K562 (cell line): ENCODE measurements around the gene SLC23A2. TPM values are rescaled to one million over a fixed set of nuclear protein-coding genes. Genes with fewer than 3 reads are reported as not detected.

Source experiments
- CCAR2 ChIP-seq: fragments of 200-400 bp; formaldehyde crosslinking; IDR thresholded peaks from 2 replicates; pipeline ENCODE4 v1.6.1; 2017; ENCODE audit warnings: mild to moderate bottlenecking, low read depth, low read length
- HDAC8 ChIP-seq: fragments of 450-650 bp; IDR thresholded peaks from 2 replicates; pipeline ENCODE4 v1.6.1; 2016; ENCODE audit warnings: mild to moderate bottlenecking, missing genetic modification characterization, moderate library complexity, missing compliant biosample characterization
- HOXB6 ChIP-seq: fragments of 250-450 bp; sonication (Bioruptor Pico); IDR thresholded peaks from 2 replicates; pipeline ENCODE4 v1.5.1; 2022; ENCODE audit warnings: mild to moderate bottlenecking, borderline replicate concordance
- ILF3 ChIP-seq: fragments of 450-650 bp; IDR thresholded peaks from 2 replicates; pipeline ENCODE4 v1.6.1; 2018; ENCODE audit warnings: antibody characterized with exemption, mild to moderate bottlenecking, moderate library complexity, borderline replicate concordance
- TGIF2 ChIP-seq: sonication (generic); formaldehyde crosslinking; IDR thresholded peaks from 2 replicates; pipeline ENCODE4 v1.8.1; 2022; ENCODE audit warnings: mild to moderate bottlenecking, missing genetic modification reagents, moderate library complexity
- ZNF184 ChIP-seq: sonication (generic); formaldehyde crosslinking; IDR thresholded peaks from 2 replicates; pipeline ENCODE4 v1.5.0; 2020; ENCODE audit warnings: missing genetic modification reagents
- polyA plus RNA-seq, 8 experiments: library from polyadenylated mRNA; depleted of rRNA in 4 of 8; stranded (reverse) in 5 of 8; unstranded in 3 of 8; fragments of >200 nt; fragmentation: Nextera tagmentation in 2 of 8; fragmentation: Illumina TruSeq in 1 of 8; extraction: Ambion mirVana in 2 of 8; extraction: Trizol in 1 of 8; gene quantifications; 2 replicates each; pipeline versions ENCODE4 v1.2.1 to v1.2.3, GENCODE V29; 2011 to 2014; ENCODE audit warnings: inconsistent platforms in 1 of 8, missing spikeins in 1 of 8
- total RNA-seq, 7 experiments: library from RNA; depleted of rRNA in 6 of 7; stranded (reverse); fragments of >200 nt in 6 of 7; fragmentation: Illumina TruSeq in 2 of 7; extraction: Trizol in 2 of 7; gene quantifications; 2 replicates each; pipeline versions ENCODE4 v1.2.1 to v1.2.3, GENCODE V29; 2011 to 2021; ENCODE audit warnings: low replicate concordance in 1 of 7
- TF ChIP-seq, protein P1 (sequence below): fragments of 150-350 bp; conservative IDR thresholded peaks from 2 replicates; pipeline ENCODE4 v1.6.1; 2014; ENCODE audit warnings: low read length
- TF ChIP-seq, protein P2 (sequence below): fragments of 250-450 bp; sonication (Bioruptor Pico); IDR thresholded peaks from 2 replicates; pipeline ENCODE4 v1.4.0; 2020; ENCODE audit warnings: mild to moderate bottlenecking
- TF ChIP-seq, protein P3 (sequence below), 2 experiments: IDR thresholded peaks; 2 replicates each; pipeline ENCODE4 v1.6.1; 2011; ENCODE audit warnings: borderline replicate concordance in 1 of 2, control low read depth in 1 of 2, low read depth in 1 of 2, low read length in 1 of 2, mild to moderate bottlenecking in 1 of 2, mixed read lengths in 1 of 2, moderate library complexity in 1 of 2; ENCODE audit not compliant: insufficient read depth in 1 of 2, insufficient read length in 1 of 2, poor library complexity in 1 of 2, severe bottlenecking in 1 of 2; ENCODE audit errors: extremely low read depth in 1 of 2
- TF ChIP-seq, protein P4 (sequence below): fragments of 250-450 bp; sonication (Bioruptor Pico); IDR thresholded peaks from 2 replicates; pipeline ENCODE4 v1.8.0; 2022; ENCODE audit warnings: inconsistent platforms

SLC23A2 gene
- total and polyA plus RNA-seq, 9 of the 15 experiments (the other 6 are each of a cell fraction or from before 2014, with no cell fraction given): 0.39 to 6.7 (median 3.2) TPM

DNA sequence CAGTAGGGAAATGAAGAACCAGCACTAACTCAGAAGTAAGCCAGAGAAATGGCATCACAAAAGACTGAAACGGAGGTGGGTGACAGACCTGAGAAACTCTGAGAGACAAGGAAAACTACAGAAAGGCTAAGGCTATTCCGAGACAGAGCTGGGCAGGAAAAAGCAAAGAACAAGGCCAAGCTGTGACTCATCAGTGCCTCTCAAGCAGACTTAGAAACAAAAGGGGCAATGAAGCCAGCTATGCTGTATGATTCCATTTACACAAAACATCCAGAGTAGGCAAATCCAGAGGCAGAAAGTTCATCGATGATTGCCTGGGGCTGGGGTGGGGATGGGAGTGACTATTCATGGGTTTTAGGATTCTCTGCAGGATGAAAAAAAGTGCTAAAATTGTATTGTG is 50.0 kb downstream of the SLC23A2 start (continued):
- TF ChIP-seq ILF3 (no peak), CCAR2 (no peak), HDAC8 (no peak), ZNF184 (CRISPR knock-in tag) (no peak), TGIF2 (no peak), HOXB6 (CRISPR knock-in tag) (no peak)
- TF ChIP-seq, protein P1, sequence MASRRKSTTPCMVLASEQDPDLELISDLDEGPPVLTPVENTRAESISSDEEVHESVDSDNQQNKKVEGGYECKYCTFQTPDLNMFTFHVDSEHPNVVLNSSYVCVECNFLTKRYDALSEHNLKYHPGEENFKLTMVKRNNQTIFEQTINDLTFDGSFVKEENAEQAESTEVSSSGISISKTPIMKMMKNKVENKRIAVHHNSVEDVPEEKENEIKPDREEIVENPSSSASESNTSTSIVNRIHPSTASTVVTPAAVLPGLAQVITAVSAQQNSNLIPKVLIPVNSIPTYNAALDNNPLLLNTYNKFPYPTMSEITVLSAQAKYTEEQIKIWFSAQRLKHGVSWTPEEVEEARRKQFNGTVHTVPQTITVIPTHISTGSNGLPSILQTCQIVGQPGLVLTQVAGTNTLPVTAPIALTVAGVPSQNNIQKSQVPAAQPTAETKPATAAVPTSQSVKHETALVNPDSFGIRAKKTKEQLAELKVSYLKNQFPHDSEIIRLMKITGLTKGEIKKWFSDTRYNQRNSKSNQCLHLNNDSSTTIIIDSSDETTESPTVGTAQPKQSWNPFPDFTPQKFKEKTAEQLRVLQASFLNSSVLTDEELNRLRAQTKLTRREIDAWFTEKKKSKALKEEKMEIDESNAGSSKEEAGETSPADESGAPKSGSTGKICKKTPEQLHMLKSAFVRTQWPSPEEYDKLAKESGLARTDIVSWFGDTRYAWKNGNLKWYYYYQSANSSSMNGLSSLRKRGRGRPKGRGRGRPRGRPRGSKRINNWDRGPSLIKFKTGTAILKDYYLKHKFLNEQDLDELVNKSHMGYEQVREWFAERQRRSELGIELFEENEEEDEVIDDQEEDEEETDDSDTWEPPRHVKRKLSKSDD: no peak
- TF ChIP-seq, protein P2, sequence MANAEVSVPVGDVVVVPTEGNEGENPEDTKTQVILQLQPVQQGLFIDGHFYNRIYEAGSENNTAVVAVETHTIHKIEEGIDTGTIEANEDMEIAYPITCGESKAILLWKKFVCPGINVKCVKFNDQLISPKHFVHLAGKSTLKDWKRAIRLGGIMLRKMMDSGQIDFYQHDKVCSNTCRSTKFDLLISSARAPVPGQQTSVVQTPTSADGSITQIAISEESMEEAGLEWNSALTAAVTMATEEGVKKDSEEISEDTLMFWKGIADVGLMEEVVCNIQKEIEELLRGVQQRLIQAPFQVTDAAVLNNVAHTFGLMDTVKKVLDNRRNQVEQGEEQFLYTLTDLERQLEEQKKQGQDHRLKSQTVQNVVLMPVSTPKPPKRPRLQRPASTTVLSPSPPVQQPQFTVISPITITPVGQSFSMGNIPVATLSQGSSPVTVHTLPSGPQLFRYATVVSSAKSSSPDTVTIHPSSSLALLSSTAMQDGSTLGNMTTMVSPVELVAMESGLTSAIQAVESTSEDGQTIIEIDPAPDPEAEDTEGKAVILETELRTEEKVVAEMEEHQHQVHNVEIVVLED (CRISPR knock-in tag): no peak
- TF ChIP-seq, protein P3, sequence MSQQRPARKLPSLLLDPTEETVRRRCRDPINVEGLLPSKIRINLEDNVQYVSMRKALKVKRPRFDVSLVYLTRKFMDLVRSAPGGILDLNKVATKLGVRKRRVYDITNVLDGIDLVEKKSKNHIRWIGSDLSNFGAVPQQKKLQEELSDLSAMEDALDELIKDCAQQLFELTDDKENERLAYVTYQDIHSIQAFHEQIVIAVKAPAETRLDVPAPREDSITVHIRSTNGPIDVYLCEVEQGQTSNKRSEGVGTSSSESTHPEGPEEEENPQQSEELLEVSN (IDR thresholded peaks at IDR 0.05; ENCODE audit: borderline replicate concordance in 1 of 2, extremely low read depth in 1 of 2, insufficient read depth in 1 of 2, insufficient read length in 1 of 2, low read depth in 1 of 2, low read length in 1 of 2, poor library complexity in 1 of 2, severe bottlenecking in 1 of 2): no peak
- TF ChIP-seq, protein P4, sequence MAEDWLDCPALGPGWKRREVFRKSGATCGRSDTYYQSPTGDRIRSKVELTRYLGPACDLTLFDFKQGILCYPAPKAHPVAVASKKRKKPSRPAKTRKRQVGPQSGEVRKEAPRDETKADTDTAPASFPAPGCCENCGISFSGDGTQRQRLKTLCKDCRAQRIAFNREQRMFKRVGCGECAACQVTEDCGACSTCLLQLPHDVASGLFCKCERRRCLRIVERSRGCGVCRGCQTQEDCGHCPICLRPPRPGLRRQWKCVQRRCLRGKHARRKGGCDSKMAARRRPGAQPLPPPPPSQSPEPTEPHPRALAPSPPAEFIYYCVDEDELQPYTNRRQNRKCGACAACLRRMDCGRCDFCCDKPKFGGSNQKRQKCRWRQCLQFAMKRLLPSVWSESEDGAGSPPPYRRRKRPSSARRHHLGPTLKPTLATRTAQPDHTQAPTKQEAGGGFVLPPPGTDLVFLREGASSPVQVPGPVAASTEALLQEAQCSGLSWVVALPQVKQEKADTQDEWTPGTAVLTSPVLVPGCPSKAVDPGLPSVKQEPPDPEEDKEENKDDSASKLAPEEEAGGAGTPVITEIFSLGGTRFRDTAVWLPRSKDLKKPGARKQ (CRISPR knock-in tag): no peak
- TF ChIP-seq, all 486 proteins: peak for 0
